ENCODE results near the gene G3BP1.
"Not testable (repeated sequence)": the region's sequence is repeated elsewhere in the genome, so short reads cannot be mapped to it uniquely, and the experiment has no call there.

The G3BP1 gene

GRCh38 chr5:151771259-151772028 is at the start of gene G3BP1:
G3BP1 (plus strand) TSS chr5:151771954; CDS start chr5:151786621, 14,667 bp downstream.
- peak; percentile 100 for DNase-seq

- DNase-seq = no peak
These were observed 49.2 kb upstream of the G3BP1 start for GRCh38 chr5:151722546-151722945.

GRCh38 chr5:151724360-151724759 is 47.4 kb upstream of the G3BP1 start:
- no peak for DNase-seq

- not testable (repeated sequence) for DNase-seq
These were observed 42.2 kb upstream of the G3BP1 start for GRCh38 chr5:151729597-151729996.

- DNase-seq = no peak
These were observed 41.4 kb upstream of the G3BP1 start for GRCh38 chr5:151730381-151730780.

GRCh38 chr5:151733358-151734063 is 38.2 kb upstream of the G3BP1 start:
- DNase-seq = no peak

GRCh38 chr5:151734064-151734408 is 37.7 kb upstream of the G3BP1 start:
- DNase-seq = no peak

GRCh38 chr5:151735646-151736045 is 36.1 kb upstream of the G3BP1 start:
- DNase-seq = no peak

GRCh38 chr5:151737431-151737830 is 34.3 kb upstream of the G3BP1 start:
- DNase-seq = no peak

- no peak for DNase-seq
These were observed 33.5 kb upstream of the G3BP1 start for GRCh38 chr5:151738125-151738848.

GRCh38 chr5:151739395-151739794 is 32.4 kb upstream of the G3BP1 start:
- DNase-seq = no peak

GRCh38 chr5:151739939-151740335 is 31.8 kb upstream of the G3BP1 start:
- DNase-seq = no peak

- DNase-seq = peak; percentile 35
These were observed 31.3 kb upstream of the G3BP1 start for GRCh38 chr5:151740336-151740942.

- no peak for DNase-seq
These were observed 30.8 kb upstream of the G3BP1 start for GRCh38 chr5:151740958-151741373.

GRCh38 chr5:151741678-151742423 is 29.9 kb upstream of the G3BP1 start:
- DNase-seq = no peak

- DNase-seq = peak; percentile 24
These were observed 28.9 kb upstream of the G3BP1 start for GRCh38 chr5:151742870-151743294.

GRCh38 chr5:151743530-151743929 is 28.2 kb upstream of the G3BP1 start:
- DNase-seq = no peak

- DNase-seq = no peak
These were observed 26.6 kb upstream of the G3BP1 start for GRCh38 chr5:151745071-151745705.

- DNase-seq = no peak
These were observed 21.6 kb upstream of the G3BP1 start for GRCh38 chr5:151750121-151750520.

- no peak for DNase-seq
These were observed 20.7 kb upstream of the G3BP1 start for GRCh38 chr5:151751091-151751490.

- no peak for DNase-seq
These were observed 20.2 kb upstream of the G3BP1 start for GRCh38 chr5:151751593-151751992.

- no peak for DNase-seq
These were observed 16.4 kb upstream of the G3BP1 start for GRCh38 chr5:151755383-151755782.
